ENCODE results near the gene NOXA1. TPM values are rescaled to one million over a fixed set of nuclear protein-coding genes. Genes with fewer than 3 reads are reported as not detected.

The NOXA1 gene
- polyA plus RNA-seq, 1 donor (not counting 4 experiments of a cell fraction or from before 2014, with no cell fraction given): 0.09 TPM

DNA sequence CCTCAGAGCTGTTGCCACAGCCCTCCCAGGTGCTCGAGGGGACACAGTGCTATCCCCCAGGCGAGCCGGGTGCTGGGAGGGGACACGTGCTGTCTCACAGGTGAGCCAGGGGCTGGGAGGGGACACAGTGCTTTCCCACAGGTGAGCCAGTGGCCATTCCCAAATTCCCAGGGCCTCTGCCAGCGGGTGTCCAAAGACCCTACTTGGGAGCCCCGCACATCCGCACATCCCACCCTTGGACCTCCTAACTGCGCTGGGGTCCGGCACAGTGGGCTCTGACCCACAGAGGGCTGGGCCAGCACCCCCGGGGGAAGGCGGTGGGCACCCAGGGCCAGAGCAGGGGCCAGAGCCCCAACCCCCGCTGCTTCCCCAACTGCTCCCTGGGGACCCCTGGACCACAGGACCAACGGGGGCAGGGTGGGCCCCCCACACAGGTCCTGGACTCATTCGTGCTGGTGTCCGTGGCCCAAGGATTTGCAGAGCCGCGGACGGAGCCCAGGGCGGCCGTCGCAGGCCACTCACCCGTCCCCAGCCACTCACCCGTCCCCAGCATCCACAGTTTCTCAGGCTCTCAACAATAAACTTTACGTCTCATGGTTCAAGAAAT is 18.1 kb upstream of the NOXA1 start:
- no peak overlapping the region for H3K9ac ChIP-seq (ENCODE audit: control insufficient read depth, extremely low read depth, insufficient read depth, low read length)
- dilution Hi-C loops (cut with MboI; ENCODE audit: extremely low pct_ligation_motif_present, low sequenced_read_pairs): no loop called here
- no peak overlapping the region for H3K4me2 ChIP-seq (ENCODE audit: control insufficient read depth, extremely low read depth, insufficient read depth, low read depth, low read length)
- no peaks in the 10 kb centered on the region for H3K79me2 ChIP-seq (ENCODE audit: control insufficient read depth, insufficient read depth, low read length)
- no peaks in the 10 kb centered on the region for H3K9me3 ChIP-seq (ENCODE audit: control insufficient read depth, low read depth, low read length)
- no peaks in the 10 kb centered on the region for H3K36me3 ChIP-seq (ENCODE audit: control insufficient read depth in 2 of 2, extremely low read depth in 1 of 2, insufficient read depth in 2 of 2, low read length in 2 of 2)
- peaks cover 2% of the 10 kb centered on the region for H3K4me1 ChIP-seq (ENCODE audit: control insufficient read depth, extremely low read depth, insufficient read depth, low read length)
- no peaks in the 10 kb centered on the region for H4K20me1 ChIP-seq (ENCODE audit: control insufficient read depth, extremely low read depth, insufficient read depth, low read length)
- H2AFZ ChIP-seq (ENCODE audit: control insufficient read depth, low read length): no peak overlapping the region
- no peak overlapping the region for H3K4me3 ChIP-seq (ENCODE audit: control insufficient read depth in 2 of 3, extremely low read depth in 1 of 3, insufficient read depth in 2 of 3, low read depth in 1 of 3, low read length in 3 of 3)
- TF ChIP-seq, protein P1, sequence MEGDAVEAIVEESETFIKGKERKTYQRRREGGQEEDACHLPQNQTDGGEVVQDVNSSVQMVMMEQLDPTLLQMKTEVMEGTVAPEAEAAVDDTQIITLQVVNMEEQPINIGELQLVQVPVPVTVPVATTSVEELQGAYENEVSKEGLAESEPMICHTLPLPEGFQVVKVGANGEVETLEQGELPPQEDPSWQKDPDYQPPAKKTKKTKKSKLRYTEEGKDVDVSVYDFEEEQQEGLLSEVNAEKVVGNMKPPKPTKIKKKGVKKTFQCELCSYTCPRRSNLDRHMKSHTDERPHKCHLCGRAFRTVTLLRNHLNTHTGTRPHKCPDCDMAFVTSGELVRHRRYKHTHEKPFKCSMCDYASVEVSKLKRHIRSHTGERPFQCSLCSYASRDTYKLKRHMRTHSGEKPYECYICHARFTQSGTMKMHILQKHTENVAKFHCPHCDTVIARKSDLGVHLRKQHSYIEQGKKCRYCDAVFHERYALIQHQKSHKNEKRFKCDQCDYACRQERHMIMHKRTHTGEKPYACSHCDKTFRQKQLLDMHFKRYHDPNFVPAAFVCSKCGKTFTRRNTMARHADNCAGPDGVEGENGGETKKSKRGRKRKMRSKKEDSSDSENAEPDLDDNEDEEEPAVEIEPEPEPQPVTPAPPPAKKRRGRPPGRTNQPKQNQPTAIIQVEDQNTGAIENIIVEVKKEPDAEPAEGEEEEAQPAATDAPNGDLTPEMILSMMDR (optimal IDR thresholded peaks at IDR 0.05 in 1 of 3, IDR thresholded peaks at IDR 0.05 in 1 of 3, conservative IDR thresholded peaks at IDR 0.05 in 1 of 3; ENCODE audit: extremely low read depth in 1 of 3, insufficient read depth in 2 of 3, low read length in 3 of 3): no peak
- TF ChIP-seq EZH2 (IDR thresholded peaks at IDR 0.05; ENCODE audit: low read length): no peak
- DNase-seq (ENCODE audit: low read depth, low spot score) (no peak), FAIRE-seq (no peak)
- H3K9me1 ChIP-seq (ENCODE audit: control insufficient read depth, extremely low read depth, insufficient read depth, low read length): no peaks in the 10 kb centered on the region
- peaks cover 14% of the 10 kb centered on the region for H3K27me3 ChIP-seq (ENCODE audit: control insufficient read depth, extremely low read depth, insufficient read depth, low read length)
- no peak overlapping the region for H3K27ac ChIP-seq (ENCODE audit: control insufficient read depth, insufficient read depth, low read length)

DNA sequence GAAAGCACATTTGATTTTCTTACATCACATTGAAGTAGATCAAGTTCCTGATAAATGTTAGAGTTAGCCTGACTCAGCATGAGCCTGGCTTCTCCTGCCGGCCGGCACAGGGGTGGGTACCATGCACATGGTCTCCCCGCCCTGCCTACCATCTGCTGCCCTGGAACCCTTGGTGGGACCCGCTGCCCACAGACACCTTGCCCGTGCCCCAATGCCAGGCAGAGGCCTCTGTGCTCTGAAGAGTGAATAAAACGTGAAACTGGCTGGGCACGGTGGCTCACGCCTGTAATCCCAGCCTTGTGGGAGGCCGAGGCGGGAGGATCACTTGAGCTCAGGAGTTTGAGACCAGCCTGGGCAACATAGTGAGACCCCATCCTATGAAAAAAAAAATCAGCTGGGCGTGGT is 17.5 kb upstream of the NOXA1 start:
- Histone ChIP-seq H3K4me1 (ENCODE audit: control insufficient read depth, extremely low read depth, insufficient read depth, low read length) (peaks cover 2% of the 10 kb centered on the region), H3K36me3 (ENCODE audit: control insufficient read depth in 2 of 2, extremely low read depth in 1 of 2, insufficient read depth in 2 of 2, low read length in 2 of 2) (no peaks in the 10 kb centered on the region), H3K27ac (ENCODE audit: control insufficient read depth, insufficient read depth, low read length) (no peak overlapping the region), H2AFZ (ENCODE audit: control insufficient read depth, low read length) (no peak overlapping the region), H3K27me3 (ENCODE audit: control insufficient read depth, extremely low read depth, insufficient read depth, low read length) (peaks cover 14% of the 10 kb centered on the region), H4K20me1 (ENCODE audit: control insufficient read depth, extremely low read depth, insufficient read depth, low read length) (no peaks in the 10 kb centered on the region), H3K4me2 (ENCODE audit: control insufficient read depth, extremely low read depth, insufficient read depth, low read depth, low read length) (no peak overlapping the region), H3K9me3 (ENCODE audit: control insufficient read depth, low read depth, low read length) (no peaks in the 10 kb centered on the region), H3K9me1 (ENCODE audit: control insufficient read depth, extremely low read depth, insufficient read depth, low read length) (no peaks in the 10 kb centered on the region), H3K4me3 (ENCODE audit: control insufficient read depth in 2 of 3, extremely low read depth in 1 of 3, insufficient read depth in 2 of 3, low read depth in 1 of 3, low read length in 3 of 3) (no peak overlapping the region), H3K9ac (ENCODE audit: control insufficient read depth, extremely low read depth, insufficient read depth, low read length) (no peak overlapping the region), H3K79me2 (ENCODE audit: control insufficient read depth, insufficient read depth, low read length) (no peaks in the 10 kb centered on the region)
- no peak for TF ChIP-seq EZH2 (IDR thresholded peaks at IDR 0.05; ENCODE audit: low read length)
- TF ChIP-seq, protein P1 (optimal IDR thresholded peaks at IDR 0.05 in 1 of 3, IDR thresholded peaks at IDR 0.05 in 1 of 3, conservative IDR thresholded peaks at IDR 0.05 in 1 of 3; ENCODE audit: extremely low read depth in 1 of 3, insufficient read depth in 2 of 3, low read length in 3 of 3): no peak
- DNase-seq (ENCODE audit: low read depth, low spot score) (no peak), FAIRE-seq (no peak)
- dilution Hi-C loops (cut with MboI; ENCODE audit: extremely low pct_ligation_motif_present, low sequenced_read_pairs): no loop called here

Measured in keratinocyte (primary cell).